Activated CD8-positive, alpha-beta memory T cell treated with anti-CD3 and anti-CD28 coated beads, Interleukin-2, amount 50 U/mL, for 24 hours (primary cell): ENCODE measurements around the gene RBFOX1.

Source experiments
- DNase-seq: peaks from one replicate; pipeline ENCODE4 v3.0.0-alpha.2; 2020; ENCODE audit errors: extremely low read depth

RBFOX1 gene

DNA sequence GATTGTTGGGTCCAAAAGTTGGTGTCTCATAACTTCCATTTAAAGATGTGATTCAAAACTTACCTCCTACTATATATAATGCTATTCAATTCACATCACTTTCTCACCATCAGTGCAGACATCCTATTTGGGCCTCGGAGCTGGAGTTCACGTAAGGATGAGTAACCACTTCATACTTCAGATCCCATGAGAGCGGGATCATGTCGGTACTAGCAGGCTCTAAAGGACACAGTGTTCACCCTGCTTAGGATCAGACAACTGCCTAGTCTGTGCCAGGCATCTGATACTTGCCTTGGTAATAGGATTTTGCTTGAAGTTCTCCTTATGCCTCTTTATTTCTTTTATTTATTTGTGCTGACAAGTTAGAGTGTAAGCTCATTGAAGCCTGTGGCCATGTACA lies 39.5 kb downstream of the RBFOX1 start:
- DNase-seq: no peak

DNA sequence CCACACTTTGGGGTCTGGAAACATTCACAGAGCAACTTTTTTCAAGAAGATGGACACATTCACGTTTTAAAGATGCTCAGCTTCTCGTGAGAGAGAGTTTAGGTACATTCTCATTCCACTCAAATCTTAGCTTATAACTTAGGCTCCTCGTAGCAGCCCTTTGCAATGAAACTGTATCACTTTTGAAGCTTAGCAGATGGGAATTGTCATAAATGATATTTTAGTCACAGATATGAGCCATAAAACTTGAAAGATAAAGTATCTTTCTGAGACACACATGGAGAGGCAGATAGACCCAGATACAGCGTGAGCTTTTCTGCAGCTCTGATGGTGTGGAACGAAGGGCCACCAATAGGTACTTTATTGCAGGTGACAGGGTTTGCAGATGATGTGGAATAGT lies 41.1 kb downstream of the RBFOX1 start:
- DNase-seq: no peak

DNA sequence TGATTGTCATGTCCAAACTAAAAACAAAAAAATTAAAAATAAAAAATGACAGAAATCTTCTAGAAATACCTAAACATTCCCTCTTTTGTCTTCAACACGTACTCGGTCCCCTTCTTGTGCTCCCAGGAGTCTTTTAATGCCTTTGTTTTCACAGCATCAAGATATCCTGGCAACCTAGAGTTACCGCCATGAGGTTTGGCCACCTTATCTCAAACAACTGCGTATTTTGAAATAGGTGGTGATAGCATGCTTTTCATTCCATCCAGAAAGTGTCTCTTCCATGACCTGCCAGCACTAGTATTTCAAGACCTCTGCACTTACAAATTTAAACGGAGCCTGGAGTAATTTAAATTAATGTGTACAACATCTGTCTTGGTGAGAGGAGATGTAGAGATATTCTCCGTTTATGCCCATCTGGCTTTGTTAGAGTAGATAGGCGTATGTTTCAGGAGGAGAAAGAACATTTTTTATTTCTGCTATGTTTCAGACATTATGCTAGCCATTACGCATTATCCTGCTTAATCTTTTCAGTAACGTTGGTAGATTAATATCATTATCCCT lies 42.0 kb downstream of the RBFOX1 start:
- DNase-seq: no peak

GRCh38 chr16:7376227-7376626 lies 43.6 kb downstream of the RBFOX1 start:
- DNase-seq: no peak

DNA sequence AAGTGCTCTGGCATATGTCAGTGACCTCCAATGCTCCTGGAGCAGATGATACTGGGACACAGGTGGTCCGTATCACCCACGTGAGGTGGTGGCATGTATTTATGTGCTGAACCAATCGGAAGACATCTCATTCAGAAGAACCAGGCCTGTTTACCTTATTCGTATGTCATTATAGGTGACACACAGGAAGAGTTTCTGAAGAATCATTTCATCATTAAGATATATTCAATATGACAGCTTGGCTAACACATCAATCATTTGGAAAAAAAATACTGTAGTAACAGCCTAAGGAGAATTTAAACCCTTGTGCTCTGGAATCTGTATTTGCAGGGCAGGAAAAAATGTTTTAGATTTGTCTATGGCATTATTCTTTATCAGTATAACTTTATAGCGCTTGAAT lies 44.6 kb downstream of the RBFOX1 start:
- no peak for DNase-seq

GRCh38 chr16:7378024-7378695 lies 45.5 kb downstream of the RBFOX1 start:
- DNase-seq: no peak

GRCh38 chr16:7380441-7380840 lies 47.8 kb downstream of the RBFOX1 start:
- no peak for DNase-seq

GRCh38 chr16:7380911-7381310 lies 48.3 kb downstream of the RBFOX1 start:
- no peak for DNase-seq

- DNase-seq: no peak
Measured at GRCh38 chr16:7381671-7382070, 49.0 kb downstream of the RBFOX1 start.

- DNase-seq: no peak
Measured at GRCh38 chr16:7382521-7382920, 49.9 kb downstream of the RBFOX1 start.

- DNase-seq: no peak
Measured at GRCh38 chr16:7390974-7391373, 58.3 kb downstream of the RBFOX1 start.

- DNase-seq: no peak
Measured at GRCh38 chr16:7391694-7392093, 59.0 kb downstream of the RBFOX1 start.

DNA sequence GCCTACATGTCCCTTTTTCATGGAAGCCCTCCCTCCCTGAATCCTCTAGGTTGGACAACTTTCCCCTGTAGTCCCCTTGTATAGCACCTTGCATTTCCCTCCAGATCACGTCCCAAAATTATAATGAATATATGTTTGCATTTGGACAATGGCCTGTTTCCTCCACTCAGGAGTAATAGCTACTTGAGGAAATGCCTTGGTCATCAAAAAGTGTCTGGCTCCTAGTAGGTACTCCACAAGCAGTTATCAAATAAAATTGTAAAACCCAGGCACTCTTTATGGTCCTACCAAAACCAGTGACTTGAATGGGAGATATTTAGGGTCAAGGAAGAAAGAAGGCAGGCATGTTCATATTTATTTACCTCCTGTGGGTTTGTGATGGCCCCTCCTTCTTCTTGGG lies 59.6 kb downstream of the RBFOX1 start:
- DNase-seq: no peak

DNA sequence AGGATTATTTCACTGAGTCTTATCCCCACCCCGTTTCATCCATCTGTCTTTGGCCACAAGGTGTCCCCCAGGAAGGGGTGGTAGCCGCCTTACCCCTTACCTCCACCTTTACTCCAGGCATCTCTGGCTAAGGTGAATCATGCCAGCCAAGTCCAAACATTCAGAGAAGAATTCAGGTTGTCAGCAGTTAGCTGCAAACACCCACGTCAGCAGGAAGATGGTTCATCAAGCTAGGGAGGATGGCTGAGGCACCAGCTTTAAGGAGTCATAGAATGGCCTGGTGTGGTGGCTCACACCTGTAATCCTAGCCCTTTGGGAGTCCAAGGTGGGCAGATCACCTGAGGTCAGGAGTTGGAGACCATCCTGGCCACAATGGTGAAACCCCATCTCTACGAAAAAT lies 61.0 kb downstream of the RBFOX1 start:
- DNase-seq: no peak

DNA sequence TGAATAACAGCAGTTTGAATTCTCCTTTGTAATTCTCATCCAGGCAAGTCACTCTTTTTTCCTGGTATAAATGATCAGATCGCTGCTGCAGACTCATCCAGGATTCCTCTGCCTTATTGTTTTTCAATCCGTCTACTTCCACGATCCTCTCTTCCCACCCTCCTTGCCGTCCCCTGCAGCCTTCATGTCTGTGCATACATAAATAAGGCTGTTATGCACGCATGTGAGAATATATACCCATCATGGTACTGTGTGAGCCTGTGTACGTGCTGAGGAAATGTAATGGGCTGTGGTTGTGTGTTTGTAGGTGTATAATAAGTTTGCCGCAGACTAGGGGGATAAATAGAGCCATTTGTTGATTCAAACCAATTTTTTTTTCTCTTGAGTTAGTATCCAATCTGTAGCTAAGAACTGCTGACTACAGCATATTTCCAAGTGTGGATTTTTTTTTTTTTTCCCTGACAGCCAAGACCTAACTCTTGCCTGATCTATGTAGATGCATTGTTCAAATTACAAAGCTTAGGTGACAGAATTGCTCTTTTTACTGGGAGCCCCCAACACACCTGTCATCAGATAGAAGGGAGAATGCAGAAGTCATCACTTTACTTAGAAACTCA lies 62.2 kb downstream of the RBFOX1 start:
- no peak for DNase-seq

DNA sequence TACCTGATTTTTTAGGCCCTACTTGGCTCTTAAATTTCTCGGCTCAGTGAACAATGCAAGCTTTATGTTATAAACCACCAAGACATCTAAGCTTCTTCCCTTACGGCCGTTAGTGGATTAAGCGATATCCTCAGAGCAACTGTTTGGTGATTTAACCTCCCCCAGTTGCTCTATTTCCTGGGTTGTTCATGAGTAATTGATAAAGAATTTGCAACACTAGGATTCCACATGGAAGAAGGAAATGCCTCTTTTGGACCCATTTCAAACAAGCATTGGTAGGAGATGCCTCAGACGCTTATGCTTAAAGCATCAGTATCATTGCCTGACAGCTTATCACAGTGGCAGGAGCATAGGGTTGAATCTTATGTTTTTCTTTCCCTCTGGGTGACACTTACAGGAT lies 65.3 kb downstream of the RBFOX1 start:
- DNase-seq: no peak

GRCh38 chr16:7398536-7398935 lies 65.9 kb downstream of the RBFOX1 start:
- DNase-seq: no peak

DNA sequence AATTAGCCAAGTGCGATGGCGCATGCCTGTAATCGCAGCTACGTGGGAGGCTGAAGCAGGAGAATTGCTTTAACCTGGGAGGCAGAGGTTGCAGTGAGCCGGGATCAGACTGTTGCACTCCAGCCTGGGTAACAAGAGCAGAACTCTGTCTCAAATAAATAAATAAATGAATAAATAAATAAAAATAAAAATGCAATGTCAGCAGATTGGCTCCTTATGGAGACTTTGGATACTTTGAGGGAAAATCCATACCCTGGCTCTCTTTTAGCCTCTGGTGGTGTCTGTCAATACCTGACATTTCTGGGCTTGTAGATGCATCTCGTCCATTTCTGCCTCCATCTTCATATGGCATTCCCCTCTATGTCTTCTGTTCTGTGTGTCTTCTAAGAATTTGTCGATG lies 66.7 kb downstream of the RBFOX1 start:
- no peak for DNase-seq

DNA sequence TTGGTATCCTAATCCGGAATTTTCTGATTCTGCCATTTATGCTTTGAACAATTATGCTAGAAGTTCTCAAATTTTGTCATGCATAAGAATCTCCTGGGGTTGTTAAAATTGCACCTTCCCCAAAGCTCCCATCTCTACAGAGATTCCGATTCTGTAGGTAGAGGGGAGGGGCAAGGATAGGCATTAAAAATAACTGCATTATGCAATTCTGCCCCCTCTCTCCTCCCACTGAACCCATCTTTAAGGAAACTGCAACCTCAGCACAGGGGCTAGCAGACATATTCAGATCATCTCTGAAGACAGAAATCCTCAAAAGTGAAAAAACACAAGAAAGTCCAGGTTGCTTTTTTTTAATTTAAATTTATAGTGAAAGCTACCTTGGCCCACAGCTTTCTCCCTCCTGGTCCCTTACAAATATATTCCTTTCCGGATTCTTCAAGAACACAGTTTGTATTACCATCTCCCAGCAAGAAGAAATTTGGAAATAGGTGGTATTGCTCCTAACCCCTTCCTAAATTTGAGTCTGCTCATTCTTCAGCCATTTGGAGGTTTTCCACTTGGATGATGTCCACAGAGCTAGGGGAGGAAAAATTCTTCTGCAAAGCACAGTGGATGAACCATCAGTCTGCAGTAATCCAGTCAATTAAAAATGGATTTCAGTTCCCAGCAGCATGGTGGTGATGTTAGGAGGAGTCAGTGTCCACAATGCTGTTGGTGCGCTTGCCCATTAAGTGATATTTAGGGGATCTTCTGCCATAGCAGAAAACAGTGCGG lies 67.7 kb downstream of the RBFOX1 start:
- no peak for DNase-seq

DNA sequence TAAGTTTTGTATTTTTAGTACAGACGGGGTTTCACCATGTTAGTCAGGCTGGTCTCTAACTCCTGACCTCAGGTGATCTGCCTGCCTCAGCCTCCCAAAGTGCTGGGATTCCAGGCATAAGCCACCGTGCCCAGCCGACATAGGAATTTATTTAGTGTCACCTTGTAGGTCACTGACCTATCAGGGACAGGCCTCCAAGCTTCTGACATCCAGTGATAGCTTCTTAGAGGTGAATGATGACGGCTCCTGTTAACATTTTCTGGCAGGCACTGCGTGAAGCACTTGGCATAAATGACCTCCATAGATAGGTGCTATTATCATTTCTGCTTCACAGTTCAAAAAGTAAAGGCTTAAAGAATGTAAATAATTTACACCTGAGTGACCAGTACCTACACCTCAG lies 71.6 kb downstream of the RBFOX1 start:
- no peak for DNase-seq

- DNase-seq: no peak
Measured at GRCh38 chr16:7405166-7405565, 72.5 kb downstream of the RBFOX1 start.

DNA sequence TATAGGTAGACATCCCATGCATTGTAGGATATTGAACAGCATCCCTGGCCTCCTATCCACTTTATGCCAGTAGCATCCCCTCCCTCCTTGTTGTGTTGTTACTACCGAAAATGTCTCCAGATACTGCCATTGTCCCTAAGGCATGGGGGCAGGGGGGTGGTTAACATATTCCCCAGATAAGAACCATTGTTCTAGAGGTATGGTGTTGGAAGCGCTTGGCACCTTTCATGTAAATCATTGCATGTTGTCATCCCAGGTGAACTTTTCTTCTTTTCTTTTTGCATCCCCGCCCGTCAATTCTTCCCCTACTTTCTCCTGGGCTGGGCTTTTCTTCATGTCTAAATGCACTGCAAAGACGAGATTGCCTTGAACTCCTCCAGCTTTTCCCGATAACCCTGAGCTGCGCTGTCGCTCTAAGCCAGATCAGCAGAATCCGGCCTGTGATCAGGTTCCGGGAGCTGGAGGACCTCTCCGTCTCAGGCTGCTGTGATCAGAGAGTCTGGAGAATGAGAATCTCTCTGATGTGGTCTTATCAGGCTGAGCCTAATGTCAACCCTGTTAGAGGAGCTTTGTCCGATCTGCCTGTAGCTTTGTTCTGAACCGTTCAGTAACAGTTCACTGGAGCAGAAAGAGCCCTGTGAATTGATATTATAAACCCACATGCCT lies 76.2 kb downstream of the RBFOX1 start:
- no peak for DNase-seq
